ENCODE data around the gene LRRC37B. TPM values are rescaled to one million over a fixed set of nuclear protein-coding genes. Genes with fewer than 3 reads are reported as not detected.
"Not testable (repeated sequence)": the region's sequence is repeated elsewhere in the genome, so short reads cannot be mapped to it uniquely, and the experiment has no call there.

LRRC37B gene
- total and polyA plus RNA-seq, 4 donors, result 29.8 to 51.9 (median 44.4) TPM

DNA sequence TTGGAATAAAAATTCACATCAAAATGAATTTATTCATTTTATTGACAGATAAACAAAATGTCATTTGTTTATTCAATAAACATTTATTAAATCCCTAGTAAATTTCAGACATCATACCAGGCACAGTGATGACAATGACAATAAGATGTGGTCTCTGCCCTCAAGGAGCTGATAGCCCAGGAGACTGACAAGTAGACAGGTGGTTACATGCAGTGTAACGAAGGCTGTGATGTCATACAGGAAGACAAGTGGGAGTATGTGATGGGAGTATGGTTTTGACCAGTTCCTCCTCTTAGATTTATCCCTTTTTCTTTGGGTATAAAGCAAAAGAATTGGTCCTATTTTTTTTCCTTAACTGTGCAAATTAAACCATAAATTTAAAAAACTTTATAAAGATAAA, 26.6 kb downstream of the LRRC37B start:
- H3K4me3 ChIP-seq (ENCODE audit: low read depth, low read length); H3K9me3 ChIP-seq (ENCODE audit: control insufficient read depth, insufficient read depth, low read length); DNase-seq (ENCODE audit: low read depth in 4 of 6, low spot score in 6 of 6); H3K27ac ChIP-seq (ENCODE audit: low read depth, low read length); H3K4me1 ChIP-seq (ENCODE audit: control insufficient read depth, insufficient read depth, low read length); H3K27me3 ChIP-seq (ENCODE audit: control insufficient read depth, insufficient read depth, low read length): not testable (repeated sequence)
- WGBS (ENCODE audit: insufficient coverage), result no CpG with 5 or more reads among the region's 1 CpG
- peaks cover 25% of the 10 kb centered on the region for H3K36me3 ChIP-seq (ENCODE audit: control insufficient read depth, insufficient read depth, low read length)

GRCh38 chr17:32040246-32040645, 33.1 kb downstream of the LRRC37B start:
- H3K27me3 ChIP-seq (ENCODE audit: control insufficient read depth, insufficient read depth, low read length); H3K4me3 ChIP-seq (ENCODE audit: low read depth, low read length); H3K27ac ChIP-seq (ENCODE audit: low read depth, low read length); H3K9me3 ChIP-seq (ENCODE audit: control insufficient read depth, insufficient read depth, low read length); DNase-seq (ENCODE audit: low read depth in 4 of 6, low spot score in 6 of 6); H3K4me1 ChIP-seq (ENCODE audit: control insufficient read depth, insufficient read depth, low read length): not testable (repeated sequence)
- peaks cover 44% of the 10 kb centered on the region for H3K36me3 ChIP-seq (ENCODE audit: control insufficient read depth, insufficient read depth, low read length)
- 98% methylated on average over 17 of the region's 17 CpGs for WGBS (ENCODE audit: insufficient coverage)

- H3K27me3 ChIP-seq (ENCODE audit: control insufficient read depth, insufficient read depth, low read length); DNase-seq (ENCODE audit: low read depth in 4 of 6, low spot score in 6 of 6); H3K27ac ChIP-seq (ENCODE audit: low read depth, low read length); H3K4me3 ChIP-seq (ENCODE audit: low read depth, low read length); H3K9me3 ChIP-seq (ENCODE audit: control insufficient read depth, insufficient read depth, low read length); H3K4me1 ChIP-seq (ENCODE audit: control insufficient read depth, insufficient read depth, low read length): not testable (repeated sequence)
- 97% methylated on average over 15 of the region's 19 CpGs for WGBS (ENCODE audit: insufficient coverage)
- H3K36me3 ChIP-seq (ENCODE audit: control insufficient read depth, insufficient read depth, low read length), result peaks cover 38% of the 10 kb centered on the region
Observed at GRCh38 chr17:32041306-32041875, 34.2 kb downstream of the LRRC37B start.

GRCh38 chr17:32042266-32042665, 35.1 kb downstream of the LRRC37B start:
- not testable (repeated sequence) for H3K9me3 ChIP-seq (ENCODE audit: control insufficient read depth, insufficient read depth, low read length); H3K27me3 ChIP-seq (ENCODE audit: control insufficient read depth, insufficient read depth, low read length); H3K4me1 ChIP-seq (ENCODE audit: control insufficient read depth, insufficient read depth, low read length); H3K27ac ChIP-seq (ENCODE audit: low read depth, low read length); DNase-seq (ENCODE audit: low read depth in 4 of 6, low spot score in 6 of 6); H3K4me3 ChIP-seq (ENCODE audit: low read depth, low read length)
- 88% methylated on average over 4 of the region's 11 CpGs for WGBS (ENCODE audit: insufficient coverage)
- H3K36me3 ChIP-seq (ENCODE audit: control insufficient read depth, insufficient read depth, low read length), result peaks cover 32% of the 10 kb centered on the region

- H3K4me3 ChIP-seq (ENCODE audit: low read depth, low read length); H3K4me1 ChIP-seq (ENCODE audit: control insufficient read depth, insufficient read depth, low read length); H3K9me3 ChIP-seq (ENCODE audit: control insufficient read depth, insufficient read depth, low read length); H3K27me3 ChIP-seq (ENCODE audit: control insufficient read depth, insufficient read depth, low read length); H3K27ac ChIP-seq (ENCODE audit: low read depth, low read length): not testable (repeated sequence)
- peak in 1 of 6 donors; percentile 49 for DNase-seq (ENCODE audit: low read depth in 4 of 6, low spot score in 6 of 6)
- peaks cover 17% of the 10 kb centered on the region for H3K36me3 ChIP-seq (ENCODE audit: control insufficient read depth, insufficient read depth, low read length)
- no CpG with 5 or more reads among the region's 3 CpGs for WGBS (ENCODE audit: insufficient coverage)
Observed at GRCh38 chr17:32045611-32046010, 38.4 kb downstream of the LRRC37B start.

DNA sequence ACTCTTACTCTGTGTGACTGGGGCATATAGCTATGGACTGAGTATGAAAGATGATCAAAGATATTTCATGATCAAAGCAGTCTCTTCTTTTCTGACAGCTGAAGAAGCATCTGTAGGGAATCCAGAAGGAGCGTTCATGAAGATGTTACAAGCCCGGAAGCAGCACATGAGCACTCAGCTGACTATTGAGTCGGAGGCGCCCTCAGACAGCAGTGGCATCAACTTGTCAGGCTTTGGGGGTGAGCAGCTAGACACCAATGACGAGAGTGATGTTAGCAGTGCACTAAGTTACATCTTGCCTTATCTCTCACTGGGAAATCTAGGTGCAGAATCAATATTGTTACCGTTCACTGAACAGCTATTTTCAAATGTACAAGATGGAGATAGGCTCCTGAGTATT, 40.5 kb downstream of the LRRC37B start:
- H3K4me3 ChIP-seq (ENCODE audit: low read depth, low read length); H3K4me1 ChIP-seq (ENCODE audit: control insufficient read depth, insufficient read depth, low read length); H3K36me3 ChIP-seq (ENCODE audit: control insufficient read depth, insufficient read depth, low read length); H3K27ac ChIP-seq (ENCODE audit: low read depth, low read length); H3K9me3 ChIP-seq (ENCODE audit: control insufficient read depth, insufficient read depth, low read length); DNase-seq (ENCODE audit: low read depth in 4 of 6, low spot score in 6 of 6); H3K27me3 ChIP-seq (ENCODE audit: control insufficient read depth, insufficient read depth, low read length): not testable (repeated sequence)
- WGBS (ENCODE audit: insufficient coverage), result 92% methylated on average over 4 of the region's 6 CpGs

DNA sequence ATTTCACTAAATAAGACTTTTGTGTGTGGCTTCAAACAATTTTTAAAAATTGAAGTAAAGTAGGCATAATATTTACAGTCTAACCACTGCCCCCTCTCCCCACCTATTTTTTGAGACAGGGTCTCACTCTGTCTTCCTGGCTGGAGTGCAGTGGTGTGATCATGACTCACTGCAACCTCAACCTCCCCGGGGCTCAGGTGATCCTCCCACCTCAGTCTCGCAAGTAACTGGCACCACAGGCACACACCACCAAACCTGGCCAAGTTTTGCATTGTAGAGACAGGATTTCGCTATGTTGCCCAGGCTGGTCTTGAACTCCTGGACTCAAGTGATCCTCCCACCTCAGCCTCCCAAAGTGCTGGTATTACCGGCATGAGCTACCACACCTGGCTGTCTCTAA, 47.8 kb downstream of the LRRC37B start:
- not testable (repeated sequence) for H3K9me3 ChIP-seq (ENCODE audit: control insufficient read depth, insufficient read depth, low read length); H3K4me3 ChIP-seq (ENCODE audit: low read depth, low read length); H3K27me3 ChIP-seq (ENCODE audit: control insufficient read depth, insufficient read depth, low read length); H3K4me1 ChIP-seq (ENCODE audit: control insufficient read depth, insufficient read depth, low read length); H3K36me3 ChIP-seq (ENCODE audit: control insufficient read depth, insufficient read depth, low read length); DNase-seq (ENCODE audit: low read depth in 4 of 6, low spot score in 6 of 6); H3K27ac ChIP-seq (ENCODE audit: low read depth, low read length)
- no CpG with 5 or more reads among the region's 4 CpGs for WGBS (ENCODE audit: insufficient coverage)

GRCh38 chr17:32055425-32055824, 48.2 kb downstream of the LRRC37B start:
- not testable (repeated sequence) for H3K27ac ChIP-seq (ENCODE audit: low read depth, low read length); H3K4me3 ChIP-seq (ENCODE audit: low read depth, low read length); H3K27me3 ChIP-seq (ENCODE audit: control insufficient read depth, insufficient read depth, low read length); H3K4me1 ChIP-seq (ENCODE audit: control insufficient read depth, insufficient read depth, low read length); H3K9me3 ChIP-seq (ENCODE audit: control insufficient read depth, insufficient read depth, low read length); H3K36me3 ChIP-seq (ENCODE audit: control insufficient read depth, insufficient read depth, low read length); DNase-seq (ENCODE audit: low read depth in 4 of 6, low spot score in 6 of 6)
- no CpG with 5 or more reads among the region's 3 CpGs for WGBS (ENCODE audit: insufficient coverage)

GRCh38 chr17:32056500-32056899, 49.3 kb downstream of the LRRC37B start:
- not testable (repeated sequence) for H3K4me1 ChIP-seq (ENCODE audit: control insufficient read depth, insufficient read depth, low read length); DNase-seq (ENCODE audit: low read depth in 4 of 6, low spot score in 6 of 6); H3K27me3 ChIP-seq (ENCODE audit: control insufficient read depth, insufficient read depth, low read length); H3K9me3 ChIP-seq (ENCODE audit: control insufficient read depth, insufficient read depth, low read length); H3K4me3 ChIP-seq (ENCODE audit: low read depth, low read length); H3K36me3 ChIP-seq (ENCODE audit: control insufficient read depth, insufficient read depth, low read length); H3K27ac ChIP-seq (ENCODE audit: low read depth, low read length)
- WGBS (ENCODE audit: insufficient coverage), result 100% methylated on average over 1 of the region's 10 CpGs

- H3K9me3 ChIP-seq (ENCODE audit: control insufficient read depth, insufficient read depth, low read length); H3K4me3 ChIP-seq (ENCODE audit: low read depth, low read length); H3K36me3 ChIP-seq (ENCODE audit: control insufficient read depth, insufficient read depth, low read length); H3K27me3 ChIP-seq (ENCODE audit: control insufficient read depth, insufficient read depth, low read length); H3K27ac ChIP-seq (ENCODE audit: low read depth, low read length); H3K4me1 ChIP-seq (ENCODE audit: control insufficient read depth, insufficient read depth, low read length): not testable (repeated sequence)
- WGBS (ENCODE audit: insufficient coverage), result 52% methylated on average over 2 of the region's 12 CpGs
- peak in 1 of 6 donors; percentile 44 for DNase-seq (ENCODE audit: low read depth in 4 of 6, low spot score in 6 of 6)
Observed at GRCh38 chr17:32057460-32058105, 50.4 kb downstream of the LRRC37B start.

Data from spinal cord (tissue), 10 donors.